CD14-positive monocyte (primary cell): ENCODE data around the gene ITSN1. TPM values are rescaled to one million over a fixed set of nuclear protein-coding genes. Genes with fewer than 3 reads are reported as not detected.

Source experiments
- DNase-seq, 3 donors: peaks; one replicate each; pipeline ENCODE4 v3.0.0-alpha.2; 2011 to 2022
- H2AFZ ChIP-seq: 2 replicates; pipeline ENCODE4 v1.6.0; 2012; ENCODE audit warnings: mild to moderate bottlenecking, low read depth, low read length, inconsistent platforms; ENCODE audit not compliant: insufficient read depth, poor library complexity, severe bottlenecking
- H3K27ac ChIP-seq, 2 donors: 1 replicate in 1 of 2; 2 replicates in 1 of 2; pipeline ENCODE4 v1.5.1; 2012 to 2013; ENCODE audit warnings: low read length in 2 of 2, control low read depth in 1 of 2, inconsistent platforms in 1 of 2, low read depth in 1 of 2, mild to moderate bottlenecking in 1 of 2
- H3K27me3 ChIP-seq, 2 donors: one replicate each; pipeline versions ENCODE4 v1.6.0 to v1.6.1; 2011 to 2013; ENCODE audit warnings: low read length in 2 of 2; ENCODE audit not compliant: control insufficient read depth in 2 of 2, insufficient read depth in 2 of 2
- H3K36me3 ChIP-seq, 2 donors: replicated peaks in 1 of 2; 1 replicate in 1 of 2; 2 replicates in 1 of 2; pipeline versions ENCODE4 v1.5.1 to v1.6.1; 2012 to 2013; ENCODE audit warnings: low read length in 2 of 2, control low read depth in 1 of 2, inconsistent platforms in 1 of 2, mild to moderate bottlenecking in 1 of 2; ENCODE audit not compliant: insufficient read depth in 2 of 2, control insufficient read depth in 1 of 2
- H3K4me1 ChIP-seq, 2 donors: 1 replicate in 1 of 2; 2 replicates in 1 of 2; pipeline versions ENCODE4 v1.5.1 to v1.6.1; 2012 to 2013; ENCODE audit warnings: low read length in 2 of 2, control low read depth in 1 of 2, inconsistent platforms in 1 of 2, mild to moderate bottlenecking in 1 of 2, moderate library complexity in 1 of 2; ENCODE audit not compliant: insufficient read depth in 2 of 2, control insufficient read depth in 1 of 2
- H3K4me2 ChIP-seq: replicated peaks from 2 replicates; pipeline ENCODE3; 2012; ENCODE audit warnings: low read length, moderate library complexity, mild to moderate bottlenecking; ENCODE audit not compliant: poor library complexity, severe bottlenecking; ENCODE audit errors: extremely low read depth
- H3K4me3 ChIP-seq, 3 experiments: fragments of 200-600 bp in 1 of 3; sonication (generic) in 1 of 3; replicated peaks in 1 of 3; 1 replicate in 2 of 3; 2 replicates in 1 of 3; pipeline ENCODE4 v1.5.1; 2011 to 2013; ENCODE audit warnings: low read length in 3 of 3, mild to moderate bottlenecking in 3 of 3, control low read depth in 2 of 3, low read depth in 2 of 3, inconsistent platforms in 1 of 3, moderate library complexity in 1 of 3
- H3K79me2 ChIP-seq: 2 replicates; pipeline ENCODE4 v1.6.0; 2012; ENCODE audit warnings: mild to moderate bottlenecking, control low read depth, inconsistent platforms, low read length, moderate library complexity; ENCODE audit not compliant: insufficient read depth
- H3K9ac ChIP-seq: 2 replicates; pipeline ENCODE4 v1.6.0; 2017; ENCODE audit warnings: low read length, mild to moderate bottlenecking; ENCODE audit not compliant: insufficient read depth, poor library complexity, severe bottlenecking
- H3K9me3 ChIP-seq, 2 donors: replicated peaks in 1 of 2; 1 replicate in 1 of 2; 2 replicates in 1 of 2; pipeline versions ENCODE4 v1.5.1 to v1.6.1; 2012 to 2013; ENCODE audit warnings: low read length in 2 of 2, control low read depth in 1 of 2; ENCODE audit not compliant: control insufficient read depth in 1 of 2, insufficient read depth in 1 of 2
- H4K20me1 ChIP-seq: 2 replicates; pipeline ENCODE4 v1.6.0; 2012; ENCODE audit warnings: mild to moderate bottlenecking, low read length, control low read depth, moderate library complexity; ENCODE audit not compliant: insufficient read depth
- H3K27ac Mint-ChIP-seq, 7 donors: one replicate each; pipeline ENCODE4 v1.8.0; 2020; ENCODE audit warnings: mild to moderate bottlenecking in 7 of 7, mixed read lengths in 7 of 7, moderate library complexity in 6 of 7, inconsistent platforms in 2 of 7
- H3K27me3 Mint-ChIP-seq, 3 donors: one replicate each; pipeline ENCODE4 v1.8.0; 2021 to 2022; ENCODE audit warnings: low read depth in 3 of 3, mild to moderate bottlenecking in 3 of 3, mixed read lengths in 3 of 3, moderate library complexity in 3 of 3, inconsistent platforms in 1 of 3
- H3K36me3 Mint-ChIP-seq, 2 donors: one replicate each; pipeline ENCODE4 v1.8.0; 2020; ENCODE audit warnings: mixed read lengths in 2 of 2, inconsistent platforms in 1 of 2, mild to moderate bottlenecking in 1 of 2
- H3K4me1 Mint-ChIP-seq: one replicate; pipeline ENCODE4 v1.8.0; 2020; ENCODE audit warnings: mild to moderate bottlenecking, mixed read lengths
- H3K4me3 Mint-ChIP-seq, 2 donors: one replicate each; pipeline ENCODE4 v1.8.0; 2020; ENCODE audit warnings: mild to moderate bottlenecking in 2 of 2, mixed read lengths in 2 of 2, moderate library complexity in 1 of 2
- H3K9me3 Mint-ChIP-seq, 7 donors: one replicate each; pipeline ENCODE4 v1.8.0; 2020 to 2022; ENCODE audit warnings: mixed read lengths in 7 of 7, mild to moderate bottlenecking in 6 of 7, moderate library complexity in 6 of 7, inconsistent platforms in 2 of 7
- WGBS: methylation state at CpG from one replicate; pipeline ENCODE4 v1.1.5; 2013; ENCODE audit warnings: missing lambda C conversion rate; ENCODE audit not compliant: insufficient coverage; 5-methylcytosine and 5-hydroxymethylcytosine counted together
- intact Hi-C, 2 donors: fragments of 100-400 bp; cut with micrococcal nuclease; formaldehyde crosslinking; loops; one replicate each; pipeline versions ENCODE4 v1.15.0 to v1.15.1; 2023
- polyA plus RNA-seq, 3 donors: library from polyadenylated mRNA; depleted of rRNA in 1 of 3; unstranded in 2 of 3; stranded (reverse) in 1 of 3; fragments of 300-500 nt in 2 of 3; fragments of >200 nt in 1 of 3; fragmentation: Illumina TruSeq in 2 of 3; gene quantifications; 1 replicate in 2 of 3; 2 replicates in 1 of 3; pipeline ENCODE4 v1.2.3, GENCODE V29; 2012 to 2021
- TF ChIP-seq, protein P1 (sequence below): fragments of 200-600 bp; IDR thresholded peaks from one replicate; pipeline ENCODE4 v1.8.0; 2022; ENCODE audit warnings: antibody characterized with exemption, mild to moderate bottlenecking

ITSN1 gene
- polyA plus RNA-seq, 3 donors = 4.7 to 10.3 (median 5.1) TPM

DNA sequence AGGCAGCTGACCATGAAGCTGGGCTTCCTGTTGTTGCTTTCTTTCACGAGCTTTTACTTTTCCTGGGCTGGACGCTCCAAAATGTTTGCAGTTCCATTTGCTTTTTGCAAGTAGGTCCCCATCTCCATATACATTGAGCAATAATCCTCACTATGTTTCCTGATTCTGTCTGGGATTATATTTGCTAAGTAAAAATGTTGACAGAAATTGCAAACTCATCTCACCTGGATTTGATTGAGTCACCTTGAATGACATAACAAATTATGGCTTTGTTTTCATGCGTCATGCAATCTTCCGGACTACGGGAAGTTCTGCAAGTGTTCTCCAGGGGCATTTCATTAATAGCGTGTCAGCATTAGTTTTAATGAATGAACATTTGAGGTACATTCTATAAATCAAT, 254.4 kb downstream of the ITSN1 start:
- no CpG with 5 or more reads among the region's 6 CpGs for WGBS
- Mint-ChIP-seq H3K27me3 (peaks cover 3 to 8% (median 6%) of the 10 kb centered on the region in 3 donors), H3K9me3 (no peaks in the 10 kb centered on the region), H3K27ac (no peak overlapping the region), H3K4me1 (peaks cover 13% of the 10 kb centered on the region), H3K36me3 (peaks cover 9 to 19% of the 10 kb centered on the region in 2 donors), H3K4me3 (no peak overlapping the region)
- intact Hi-C loops = no loop called here
- H3K27ac ChIP-seq = no peak overlapping the region
- H3K9me3 ChIP-seq = no peaks in the 10 kb centered on the region
- DNase-seq = no peak
- H3K4me2 ChIP-seq = no peak overlapping the region
- peaks cover 8 to 9% of the 10 kb centered on the region in 2 donors for H3K4me1 ChIP-seq
- peaks cover 0 to 26% of the 10 kb centered on the region in 2 donors for H3K36me3 ChIP-seq
- H2AFZ ChIP-seq = no peak overlapping the region
- no peak overlapping the region for H3K4me3 ChIP-seq
- TF ChIP-seq, protein P1, sequence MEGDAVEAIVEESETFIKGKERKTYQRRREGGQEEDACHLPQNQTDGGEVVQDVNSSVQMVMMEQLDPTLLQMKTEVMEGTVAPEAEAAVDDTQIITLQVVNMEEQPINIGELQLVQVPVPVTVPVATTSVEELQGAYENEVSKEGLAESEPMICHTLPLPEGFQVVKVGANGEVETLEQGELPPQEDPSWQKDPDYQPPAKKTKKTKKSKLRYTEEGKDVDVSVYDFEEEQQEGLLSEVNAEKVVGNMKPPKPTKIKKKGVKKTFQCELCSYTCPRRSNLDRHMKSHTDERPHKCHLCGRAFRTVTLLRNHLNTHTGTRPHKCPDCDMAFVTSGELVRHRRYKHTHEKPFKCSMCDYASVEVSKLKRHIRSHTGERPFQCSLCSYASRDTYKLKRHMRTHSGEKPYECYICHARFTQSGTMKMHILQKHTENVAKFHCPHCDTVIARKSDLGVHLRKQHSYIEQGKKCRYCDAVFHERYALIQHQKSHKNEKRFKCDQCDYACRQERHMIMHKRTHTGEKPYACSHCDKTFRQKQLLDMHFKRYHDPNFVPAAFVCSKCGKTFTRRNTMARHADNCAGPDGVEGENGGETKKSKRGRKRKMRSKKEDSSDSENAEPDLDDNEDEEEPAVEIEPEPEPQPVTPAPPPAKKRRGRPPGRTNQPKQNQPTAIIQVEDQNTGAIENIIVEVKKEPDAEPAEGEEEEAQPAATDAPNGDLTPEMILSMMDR = no peak
- H3K9ac ChIP-seq = no peak overlapping the region
- H3K27me3 ChIP-seq = no peaks in the 10 kb centered on the region
- H4K20me1 ChIP-seq = no peaks in the 10 kb centered on the region
- H3K79me2 ChIP-seq = no peaks in the 10 kb centered on the region

DNA sequence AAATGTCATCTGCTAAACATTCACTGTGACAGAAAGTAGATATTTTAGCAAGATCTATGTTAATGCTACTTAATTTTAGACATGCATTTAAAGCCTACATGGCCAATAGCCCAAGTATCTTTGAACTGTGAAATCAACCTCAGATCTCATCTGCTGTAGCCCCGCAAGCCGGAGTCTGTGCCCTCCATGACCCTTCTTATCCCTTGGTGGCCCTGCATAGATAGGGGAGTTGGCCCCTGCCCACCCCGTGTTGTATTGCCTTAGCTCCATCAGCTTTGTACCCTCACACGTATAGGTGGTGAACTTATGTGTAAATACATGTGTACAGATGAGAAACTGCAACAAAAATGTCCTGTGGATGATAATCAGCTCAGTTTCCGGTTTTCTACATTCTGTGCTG, 254.8 kb downstream of the ITSN1 start:
- peaks cover 13 to 23% of the 10 kb centered on the region in 2 donors for H3K36me3 Mint-ChIP-seq
- peaks cover 8 to 9% of the 10 kb centered on the region in 2 donors for H3K4me1 ChIP-seq
- peaks cover 3 to 8% (median 6%) of the 10 kb centered on the region in 3 donors for H3K27me3 Mint-ChIP-seq
- H3K9me3 Mint-ChIP-seq = no peaks in the 10 kb centered on the region
- peaks cover 4 to 31% of the 10 kb centered on the region in 2 donors for H3K36me3 ChIP-seq
- no peak overlapping the region for H3K4me3 Mint-ChIP-seq
- H3K9ac ChIP-seq = no peak overlapping the region
- no peak for DNase-seq
- peaks cover 13% of the 10 kb centered on the region for H3K4me1 Mint-ChIP-seq
- TF ChIP-seq, protein P1 = no peak
- H3K27ac ChIP-seq = no peak overlapping the region
- 100% methylated on average over 2 of the region's 5 CpGs for WGBS
- intact Hi-C loops = no loop called here
- H3K4me3 ChIP-seq = no peak overlapping the region
- H3K27me3 ChIP-seq = no peaks in the 10 kb centered on the region
- no peaks in the 10 kb centered on the region for H3K79me2 ChIP-seq
- H2AFZ ChIP-seq = no peak overlapping the region
- no peak overlapping the region for H3K4me2 ChIP-seq
- no peak overlapping the region for H3K27ac Mint-ChIP-seq
- H3K9me3 ChIP-seq = no peaks in the 10 kb centered on the region
- H4K20me1 ChIP-seq = no peaks in the 10 kb centered on the region
